HCT116 (cell line): ENCODE data around the gene C1orf116.

Experiments used
- CTCF ChIP-seq, 3 experiments: fragments of 200-600 bp in 1 of 3; sonication (generic) in 1 of 3; IDR thresholded peaks in 2 of 3; conservative IDR thresholded peaks in 1 of 3; 2 replicates each; pipeline ENCODE4 v1.5.1; 2012 to 2017; ENCODE audit warnings: low read depth in 2 of 3, low read length in 2 of 3, antibody characterized with exemption in 1 of 3, borderline replicate concordance in 1 of 3, control low read depth in 1 of 3, mild to moderate bottlenecking in 1 of 3, mixed read lengths in 1 of 3, mixed run types in 1 of 3, moderate library complexity in 1 of 3; ENCODE audit not compliant: insufficient read depth in 1 of 3
- POLR2AphosphoS5 ChIP-seq: IDR thresholded peaks from 2 replicates; pipeline ENCODE4 v1.6.1; 2011; ENCODE audit warnings: mild to moderate bottlenecking, low read depth, low read length, moderate library complexity
- RAD21 ChIP-seq: IDR thresholded peaks from 2 replicates; pipeline ENCODE4 v1.6.1; 2012; ENCODE audit warnings: low read depth, mild to moderate bottlenecking
- SIN3A ChIP-seq: IDR thresholded peaks from 2 replicates; pipeline ENCODE4 v1.6.1; 2012; ENCODE audit warnings: low read depth
- YY1 ChIP-seq: IDR thresholded peaks from 2 replicates; pipeline ENCODE4 v1.6.1; 2011; ENCODE audit warnings: low read length, low read depth, moderate library complexity, mild to moderate bottlenecking; ENCODE audit not compliant: insufficient replicate concordance; ENCODE audit errors: extremely low read depth

- TF ChIP-seq POLR2AphosphoS5, result no peak
- no peak for TF ChIP-seq CTCF (IDR thresholded peaks at IDR 0.05 in 2 of 3, conservative IDR thresholded peaks at IDR 0.05 in 1 of 3; ENCODE audit: borderline replicate concordance in 1 of 3, insufficient read depth in 1 of 3, low read depth in 2 of 3, low read length in 2 of 3)
- no peak for TF ChIP-seq RAD21
- TF ChIP-seq SIN3A, result no peak
- TF ChIP-seq YY1, result no peak
Observed at GRCh38 chr1:206972728-206973127, 59.8 kb downstream of the C1orf116 start.
